MV-4-11 (cell line): ENCODE results near the gene CDKN2D.

Experiments used
- DNase-seq: peaks from one replicate; lab custom pipeline; 2025; lab: John Stamatoyannopoulos, UW

Gene CDKN2D

DNA sequence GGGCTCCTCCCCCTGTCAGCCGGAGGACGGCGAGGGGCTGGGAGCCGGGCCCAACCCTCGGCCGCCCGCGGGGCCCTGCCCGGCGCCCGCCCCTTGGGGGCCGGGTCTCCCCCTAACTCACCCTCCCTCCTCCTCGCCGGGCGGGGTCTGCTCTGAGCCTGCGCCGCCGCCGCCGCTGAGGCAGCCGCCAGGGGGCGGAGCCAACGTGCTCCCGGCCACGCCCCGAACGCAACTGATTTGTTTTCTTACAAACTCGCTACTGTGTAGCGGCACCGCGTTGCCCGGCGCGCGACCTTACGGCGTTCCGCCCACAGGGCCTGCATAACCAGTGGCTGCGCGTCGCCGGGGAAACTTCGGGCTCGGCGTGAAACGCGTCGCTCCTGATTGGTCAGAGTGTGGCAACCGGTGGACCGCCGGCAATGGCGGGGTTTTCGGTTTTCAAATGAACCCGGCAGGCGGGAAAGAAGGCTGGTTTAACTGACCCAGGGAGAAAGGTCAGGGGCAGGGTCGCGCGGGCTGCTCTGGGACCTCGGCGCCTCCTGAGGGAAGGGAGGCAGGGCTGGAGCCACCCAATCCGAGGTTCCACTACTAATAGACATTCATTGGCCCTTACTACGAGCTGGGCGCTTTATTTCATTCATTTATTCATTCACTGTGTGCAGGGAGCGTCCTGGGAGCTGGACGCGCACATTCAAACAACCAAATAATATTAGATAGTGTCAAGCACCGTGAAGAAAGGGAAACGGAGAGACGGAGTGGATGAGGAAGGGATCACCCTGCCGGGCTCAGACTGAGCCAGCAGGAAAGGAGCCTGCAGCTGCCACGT lies at the start of gene CDKN2D:
CDKN2D (minus strand) TSS at position 154 of the 826 bp plus-strand sequence. CDS start 326 bp downstream, outside the sequence.
- peak; percentile 100 for DNase-seq

DNA sequence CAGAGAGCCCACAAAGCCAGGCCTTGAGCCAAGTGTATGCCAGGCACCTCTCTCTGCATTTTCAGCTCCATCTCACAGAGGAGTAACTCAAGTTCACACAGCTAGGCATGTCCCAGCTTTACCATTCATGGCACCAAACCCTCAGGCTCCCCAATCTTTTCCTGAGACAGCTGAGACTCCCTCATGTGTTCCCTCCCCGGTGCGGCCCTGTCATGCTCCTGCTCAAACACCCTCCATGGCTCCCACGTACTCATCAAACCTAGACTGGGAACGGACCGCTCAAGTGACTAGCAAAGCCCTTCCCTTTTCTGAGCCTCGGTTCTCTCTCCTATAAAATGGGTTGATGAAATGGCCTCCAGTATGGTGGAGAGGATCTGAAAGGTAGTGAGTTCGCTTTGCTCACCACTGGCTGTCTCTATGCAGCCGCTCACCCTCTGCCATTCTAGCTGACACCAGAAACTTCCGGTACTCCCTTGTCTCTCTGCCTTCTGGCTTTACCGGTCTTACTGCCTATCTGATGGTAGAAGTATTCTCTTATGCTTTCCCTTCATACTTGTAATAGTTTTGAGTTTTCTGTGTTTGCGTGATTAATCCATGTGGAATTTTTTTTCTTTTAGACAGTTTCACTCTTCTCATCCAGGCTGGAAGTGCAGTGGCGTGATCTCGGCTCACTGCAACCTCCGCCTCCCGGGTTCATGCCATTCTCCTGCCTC lies 48.8 kb upstream of the CDKN2D start:
- no peak for DNase-seq

DNA sequence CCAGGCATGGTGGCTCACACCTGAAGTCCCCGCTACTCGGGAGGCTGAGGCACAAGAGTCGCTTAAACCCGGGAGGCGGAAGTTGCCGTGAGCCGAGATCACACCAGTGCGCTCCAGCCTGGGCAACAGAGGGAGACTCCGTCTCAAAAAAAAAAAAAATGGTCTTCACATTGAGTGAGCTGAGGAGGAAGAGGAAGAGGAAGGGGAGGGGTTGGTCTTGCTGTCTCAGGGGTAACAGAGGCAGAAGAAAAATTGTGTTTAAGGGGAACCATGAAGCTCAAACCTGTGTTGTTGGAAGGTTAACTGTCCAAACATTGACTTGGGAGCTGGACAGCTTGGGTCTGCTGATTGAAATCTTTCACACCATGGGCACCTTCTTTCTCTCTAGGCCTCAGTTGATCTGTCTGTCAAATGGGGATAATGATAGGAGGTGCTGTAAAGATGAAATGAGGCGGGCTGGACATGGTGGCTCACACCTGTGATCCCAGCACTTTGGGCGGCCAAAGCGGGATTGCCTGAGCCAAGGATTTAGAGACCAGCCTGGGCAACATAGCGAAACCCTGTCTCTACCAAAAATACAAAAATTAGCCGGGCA lies 46.7 kb upstream of the CDKN2D start:
- no peak for DNase-seq

DNA sequence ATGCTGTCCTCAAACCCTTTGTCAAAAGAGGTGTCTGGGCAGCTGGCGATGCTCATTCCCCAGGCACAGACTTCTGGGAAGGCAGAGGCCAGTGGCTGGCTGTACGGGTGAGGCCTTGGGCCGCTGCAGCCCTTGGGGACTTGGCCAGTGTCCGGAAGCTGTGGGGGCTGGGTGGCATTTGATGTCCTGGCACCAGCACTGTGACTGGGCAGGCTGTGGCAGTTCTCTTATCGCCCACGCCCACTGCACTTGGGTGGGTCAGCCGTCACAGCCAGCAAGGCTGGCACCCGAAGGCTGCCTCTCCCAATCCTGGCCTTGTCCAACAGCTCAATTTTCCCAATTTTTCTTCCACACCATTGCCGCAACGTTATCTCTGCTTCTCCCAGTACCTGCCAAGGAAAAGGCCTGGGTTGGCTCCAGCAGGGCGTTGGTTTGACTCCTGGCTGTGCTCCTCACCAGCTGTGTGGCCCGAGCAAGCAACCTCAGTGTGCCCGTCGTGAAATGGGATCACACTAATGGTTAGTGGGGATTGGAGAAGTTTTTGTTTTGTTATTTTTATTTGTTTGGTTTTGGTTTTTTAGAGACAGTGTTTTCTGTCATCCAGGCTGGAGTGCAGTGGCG lies 43.8 kb upstream of the CDKN2D start:
- no peak for DNase-seq

DNA sequence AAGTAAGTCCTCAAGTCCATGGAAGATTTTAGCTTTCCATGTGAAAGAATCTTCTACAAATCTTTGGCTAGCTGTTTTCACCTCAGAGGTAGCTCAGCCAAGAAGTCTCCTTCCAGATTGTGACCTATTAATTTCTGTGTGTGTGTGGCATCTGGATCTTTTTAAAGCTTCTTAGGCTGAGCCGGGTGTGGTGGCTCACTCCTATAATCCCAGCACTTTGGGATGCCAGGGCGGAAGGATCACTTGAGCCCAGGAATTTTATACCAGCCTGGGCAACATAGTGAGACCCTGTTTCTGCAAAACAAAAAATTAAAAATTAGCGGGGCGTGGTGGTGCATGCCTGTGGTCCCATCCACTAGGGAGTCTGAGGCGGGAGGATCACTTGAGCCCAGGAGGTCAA lies 43.1 kb upstream of the CDKN2D start:
- no peak for DNase-seq

DNA sequence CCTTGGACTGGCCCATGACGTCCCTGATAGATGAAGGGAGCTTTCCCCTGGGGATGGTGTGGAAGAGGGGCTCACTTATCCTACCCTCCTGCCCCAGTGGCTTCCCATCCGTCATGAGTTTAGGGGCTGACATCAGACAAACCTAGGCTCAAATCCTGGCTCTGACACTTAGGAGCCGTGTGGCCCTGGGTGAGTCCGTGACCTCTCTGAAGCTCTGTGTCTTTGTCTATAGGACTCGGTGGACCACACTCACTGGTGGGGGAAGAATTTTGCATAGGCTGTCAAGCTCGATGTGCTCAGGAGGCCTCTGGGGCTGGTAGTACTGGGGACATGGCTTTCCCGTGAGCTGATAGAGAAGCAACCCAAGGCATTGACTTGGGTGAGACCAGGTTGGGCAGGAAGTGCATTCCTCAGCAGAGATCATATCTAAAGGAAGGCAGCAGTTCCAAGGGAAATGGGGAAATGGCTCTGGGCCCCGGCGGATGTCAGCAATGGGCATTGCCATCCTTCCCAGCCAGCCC lies 35.7 kb upstream of the CDKN2D start:
- DNase-seq: no peak

DNA sequence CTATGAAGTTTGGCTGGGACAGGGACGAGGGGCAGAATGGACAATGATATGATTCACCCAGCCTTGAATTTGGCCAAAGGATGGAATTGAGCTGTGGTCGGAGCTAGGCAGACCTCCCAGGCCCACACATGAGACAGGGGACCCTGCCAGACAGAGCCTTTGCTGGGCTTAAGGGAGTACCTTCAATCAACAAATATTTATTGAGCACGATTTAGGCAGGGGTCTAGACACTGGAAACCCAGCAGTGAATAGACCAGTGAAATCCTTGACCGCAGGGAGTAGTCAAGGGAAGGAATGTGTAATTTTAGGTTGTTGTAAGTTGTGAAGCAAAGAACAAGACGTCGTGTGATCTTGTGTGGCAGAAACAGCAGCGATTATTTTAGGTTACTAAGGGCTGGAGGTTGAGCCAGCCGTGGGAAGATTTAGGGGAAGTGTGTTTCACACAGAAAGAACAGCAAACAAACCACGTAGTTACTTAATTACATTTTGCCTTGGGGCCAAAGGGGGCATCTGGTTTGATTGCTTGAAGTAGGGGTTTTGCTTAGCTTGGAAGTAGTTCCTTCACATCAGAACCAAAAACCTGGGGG lies 35.2 kb upstream of the CDKN2D start:
- peak; percentile 92 for DNase-seq

DNA sequence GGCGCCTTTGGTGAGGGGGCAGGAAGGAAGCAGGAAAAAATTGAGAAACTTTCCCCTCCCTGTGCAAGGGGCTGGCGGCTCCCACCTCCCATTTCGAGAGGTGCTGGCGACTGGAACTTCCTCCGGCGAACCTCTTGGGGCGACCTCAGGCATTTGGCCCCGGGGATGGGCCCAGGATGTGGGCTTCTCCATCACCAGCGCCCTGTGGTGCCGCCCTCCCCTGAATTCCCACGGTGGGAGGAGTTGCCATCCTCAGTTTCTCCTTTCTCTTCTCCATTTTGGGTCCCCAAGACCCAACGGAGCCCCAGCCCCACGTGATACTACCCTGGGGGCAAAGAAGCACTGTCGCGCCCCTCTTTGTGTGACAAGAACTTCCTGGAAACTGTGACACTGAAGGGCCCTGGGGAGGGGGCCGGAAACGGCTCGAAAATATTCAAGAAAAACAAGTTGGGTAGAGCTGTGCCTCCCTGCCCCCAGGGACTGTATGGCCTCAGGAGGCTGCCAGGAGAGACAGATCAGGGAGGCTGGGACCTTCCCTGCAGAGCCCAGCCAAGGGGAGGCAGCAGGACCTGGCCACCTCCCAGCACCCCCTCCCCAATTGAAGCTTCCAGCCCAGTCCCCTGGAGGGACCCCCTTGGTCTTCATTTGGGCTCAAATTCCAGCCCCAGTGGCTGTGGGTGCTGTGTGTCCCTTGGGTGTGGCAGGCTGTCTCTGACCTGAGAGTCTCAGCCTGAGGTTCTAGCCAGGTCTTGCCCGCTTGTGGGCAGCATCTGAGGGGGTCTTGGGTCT lies 34.5 kb upstream of the CDKN2D start:
- DNase-seq: no peak

DNA sequence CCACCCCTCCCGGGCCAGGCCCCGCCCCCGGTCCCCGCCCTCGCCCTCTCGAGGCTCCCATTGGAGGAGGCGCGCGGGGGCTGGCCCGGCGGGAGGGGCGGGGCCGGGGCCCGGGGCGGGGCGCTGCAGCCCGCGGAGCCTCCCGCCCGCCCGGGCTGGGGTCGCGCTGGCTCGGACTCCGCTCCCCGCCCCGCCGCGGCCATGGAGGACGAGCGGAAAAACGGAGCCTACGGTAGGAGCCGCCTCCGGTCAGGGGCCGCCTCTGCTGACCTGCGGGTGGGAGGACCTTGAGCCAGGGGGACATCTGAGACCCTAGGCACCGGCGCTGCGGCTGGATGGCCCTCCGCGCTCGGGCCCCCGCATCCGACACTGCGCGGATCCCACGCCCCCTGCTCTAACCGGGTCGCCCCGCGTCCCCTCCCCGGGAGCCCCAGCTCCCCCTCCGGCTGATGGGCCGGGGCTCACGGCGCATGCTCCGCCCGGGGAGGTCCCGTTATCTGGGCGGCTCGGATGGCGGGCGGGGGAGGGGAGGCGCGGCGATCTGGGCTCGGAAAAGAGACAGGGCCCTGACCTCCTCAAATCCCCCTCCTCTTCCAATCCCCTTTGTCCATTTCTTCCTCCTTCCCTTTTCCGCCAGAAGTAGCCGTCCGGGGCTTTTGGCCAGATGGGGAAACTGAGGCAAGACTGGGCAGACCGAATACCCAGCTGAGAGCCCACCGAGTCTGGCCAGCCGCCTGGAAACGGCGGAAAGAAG lies 33.7 kb upstream of the CDKN2D start:
- peak; percentile 44 for DNase-seq

DNA sequence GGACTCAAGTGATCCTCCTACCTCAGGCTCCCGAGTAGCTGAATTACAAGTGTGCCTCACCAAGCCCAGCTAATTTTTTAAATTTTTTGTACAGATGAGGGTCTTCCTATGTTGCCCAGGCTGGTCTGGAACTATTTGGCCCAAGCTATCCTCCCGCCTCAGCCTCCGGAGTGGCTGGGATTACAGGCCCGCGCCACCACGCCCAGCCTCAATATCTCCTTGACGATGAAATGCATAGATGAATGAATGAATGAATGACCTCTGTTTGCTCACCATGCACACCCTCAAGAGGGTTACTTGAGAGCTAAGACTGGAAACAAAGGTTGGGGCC lies 33.2 kb upstream of the CDKN2D start:
- DNase-seq: no peak

DNA sequence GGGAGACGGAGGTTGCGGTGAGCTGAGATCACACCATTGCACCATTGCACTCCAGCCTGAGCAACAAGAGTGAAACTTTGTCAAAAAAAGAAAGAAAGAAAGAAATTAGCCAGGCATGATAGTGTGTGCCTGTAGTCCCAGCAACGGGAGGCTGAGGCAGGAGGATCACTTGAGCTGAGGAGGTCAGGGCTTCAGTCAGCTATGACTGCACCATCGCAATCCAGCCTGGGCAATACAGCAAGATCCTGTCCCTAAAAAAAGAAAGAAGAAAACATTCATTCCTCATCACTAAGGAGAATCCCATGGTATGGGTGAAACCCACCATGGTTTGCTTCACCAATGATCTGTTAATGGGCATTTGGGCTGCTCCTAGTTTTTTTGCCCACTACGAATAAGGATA lies 31.4 kb upstream of the CDKN2D start:
- no peak for DNase-seq

DNA sequence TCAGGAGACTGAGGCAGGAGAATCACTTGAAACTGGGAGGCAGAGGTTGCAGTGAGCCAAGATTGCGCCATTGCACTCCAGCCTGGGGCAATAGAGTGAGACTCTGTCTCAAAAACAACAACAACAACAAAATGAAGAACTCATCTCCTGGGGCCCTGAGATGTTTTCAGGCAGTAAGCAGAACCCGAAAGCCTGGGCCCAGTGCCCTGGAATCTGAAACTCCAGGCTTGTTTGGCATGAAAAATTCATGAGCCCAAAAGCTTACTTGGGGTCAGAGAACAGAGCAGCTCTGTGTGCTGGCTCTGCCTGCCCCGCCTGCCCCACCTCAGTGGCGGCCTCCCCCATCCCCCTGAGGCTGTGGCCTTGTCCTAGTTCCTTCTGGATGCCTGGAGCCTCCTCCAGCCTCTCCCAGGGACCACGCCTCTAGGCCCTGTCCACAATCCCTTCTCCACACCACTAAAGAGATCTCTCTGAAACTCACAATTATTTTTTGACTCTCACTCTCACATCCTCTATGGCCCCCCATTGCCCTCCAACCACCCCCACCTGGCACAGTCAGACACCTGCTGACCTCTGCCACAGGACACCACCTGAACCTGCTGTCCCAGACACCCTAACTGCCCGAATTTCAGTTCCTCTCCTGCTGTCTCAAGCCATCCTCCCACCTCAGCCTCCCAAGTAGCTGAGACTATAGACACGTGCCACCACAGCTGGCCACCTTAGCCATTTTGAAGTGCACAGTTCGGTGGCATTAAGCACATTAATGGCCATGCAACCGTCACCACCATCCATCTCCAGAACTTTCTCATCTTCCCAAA lies 25.2 kb upstream of the CDKN2D start:
- DNase-seq: no peak

DNA sequence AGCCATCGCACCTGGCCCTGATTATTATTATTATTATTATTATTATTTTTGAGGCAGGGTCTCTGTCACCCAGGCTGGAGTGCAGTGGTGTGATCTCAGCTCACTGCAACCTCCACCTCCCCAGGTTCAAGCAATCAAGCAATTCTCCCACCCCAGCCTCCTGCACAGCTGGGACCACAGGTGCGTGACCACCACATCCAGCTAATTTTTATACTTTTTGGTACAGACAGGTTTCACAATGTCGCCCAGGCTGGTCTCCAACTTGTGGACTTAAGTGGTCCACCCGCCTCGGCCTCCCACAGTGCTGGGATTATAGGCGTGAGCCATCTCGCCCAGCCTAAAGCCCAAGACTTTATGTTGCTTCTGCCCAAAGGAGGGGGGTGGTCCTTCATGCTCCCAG lies 24.4 kb upstream of the CDKN2D start:
- DNase-seq: no peak

DNA sequence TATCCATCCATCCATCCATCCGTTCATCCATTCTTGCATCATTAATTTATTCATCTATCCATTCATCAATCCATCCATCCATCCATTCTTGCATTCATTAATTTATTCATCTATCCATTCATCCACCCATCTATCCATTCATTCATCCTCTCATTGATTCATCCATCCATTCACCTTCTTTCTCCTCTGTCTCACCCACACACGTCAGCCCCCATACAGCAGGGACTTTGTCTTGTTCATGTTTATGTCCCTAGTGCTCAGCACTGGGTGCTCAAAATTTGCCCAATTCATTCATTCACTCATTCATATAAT lies 19.0 kb upstream of the CDKN2D start:
- no peak for DNase-seq

DNA sequence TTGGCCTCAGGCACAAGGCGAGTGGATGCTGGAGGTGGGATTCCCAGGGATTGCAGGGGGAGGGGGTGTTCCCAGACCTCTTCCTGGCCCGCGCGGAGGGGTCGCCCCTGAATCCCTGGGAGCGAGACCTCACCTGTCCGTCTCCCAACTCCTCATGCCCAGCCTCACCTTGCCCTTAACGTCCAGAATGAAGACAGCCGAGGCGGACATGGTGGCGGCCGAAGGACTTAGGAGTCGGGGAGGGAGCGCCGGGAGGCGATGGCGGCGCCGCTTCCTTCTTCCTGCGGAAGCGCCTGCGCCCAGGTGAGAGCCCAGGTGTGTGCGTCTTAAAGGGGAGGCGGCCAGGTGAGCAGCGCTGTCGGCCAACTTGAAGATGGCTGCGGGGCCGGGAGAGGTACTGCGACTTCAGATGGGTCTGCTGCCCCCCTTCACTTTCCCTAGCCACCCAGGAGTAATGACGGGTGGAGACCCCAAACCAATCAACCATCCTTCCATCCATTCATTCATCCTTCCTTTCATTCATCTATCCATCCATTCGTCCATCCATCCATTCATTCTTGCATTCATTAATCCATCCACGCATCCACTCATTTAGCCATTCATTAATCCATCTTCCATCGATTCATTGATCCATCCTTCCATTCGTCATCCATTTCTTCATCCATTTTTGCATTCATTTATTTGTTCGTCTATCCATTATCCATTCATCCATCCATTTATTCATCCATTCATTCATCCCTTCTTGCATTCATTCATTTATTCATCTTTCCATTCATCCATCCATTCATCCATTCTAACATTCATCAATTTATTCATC lies 18.5 kb upstream of the CDKN2D start, which contains the start of gene AP1M2:
AP1M2 (minus strand) TSS at position 291 of the 817 bp plus-strand sequence; CDS start at position 210, 81 bp downstream.
- DNase-seq: no peak

DNA sequence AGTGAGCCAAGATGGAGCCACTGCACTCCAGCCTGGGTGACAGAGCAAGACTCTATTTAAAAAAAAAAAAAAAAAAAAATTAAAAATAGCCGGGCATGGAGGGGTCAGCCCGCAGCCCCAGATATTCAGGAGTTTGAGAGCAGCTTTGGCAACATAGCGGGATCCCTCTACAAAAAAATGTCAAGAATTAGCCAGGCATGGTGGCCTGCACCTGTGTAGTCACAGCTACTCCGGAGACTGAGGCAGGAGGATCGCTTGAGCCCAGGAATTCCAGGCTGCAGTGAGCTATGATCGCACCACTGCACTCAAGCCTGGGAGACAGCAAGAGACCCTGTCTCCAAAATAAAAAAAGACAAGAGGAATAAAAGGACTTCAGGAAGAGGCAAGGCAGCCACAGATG lies 17.6 kb upstream of the CDKN2D start:
- DNase-seq: no peak

DNA sequence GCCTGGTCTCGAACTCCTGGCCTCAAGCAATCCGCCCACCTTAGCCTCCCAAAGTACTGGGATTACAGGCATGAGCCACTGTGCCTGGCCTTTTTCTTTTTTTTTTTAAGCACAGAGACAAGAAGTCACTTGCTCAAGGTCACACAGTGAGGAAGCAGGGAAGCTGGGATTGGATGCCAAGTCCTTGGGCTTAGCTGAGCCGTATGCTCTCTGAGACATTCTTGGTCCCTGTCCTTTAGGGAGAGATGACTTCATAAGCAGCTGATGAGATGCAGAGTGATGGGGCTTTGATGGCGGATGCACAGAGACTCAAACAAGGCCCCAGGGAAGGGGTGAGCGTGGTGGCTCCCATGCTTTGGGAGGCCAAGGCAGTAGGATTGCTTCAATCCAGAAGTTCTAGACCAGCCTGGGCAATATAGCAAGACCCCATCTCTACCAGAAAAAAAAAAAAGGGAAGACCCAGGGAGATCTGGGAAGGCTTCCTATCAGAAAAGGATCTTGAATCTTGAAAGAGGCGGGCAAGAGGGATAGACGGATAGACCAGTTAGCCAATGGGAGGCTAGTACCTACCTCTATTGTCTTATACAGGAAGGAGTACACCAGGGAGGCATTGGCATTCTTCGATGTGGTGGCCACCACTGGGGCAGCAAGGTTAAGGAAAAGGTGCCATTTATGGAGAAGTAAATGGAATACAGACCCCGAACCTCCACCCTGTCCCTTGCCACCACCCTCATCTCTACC lies 14.4 kb upstream of the CDKN2D start:
- no peak for DNase-seq

DNA sequence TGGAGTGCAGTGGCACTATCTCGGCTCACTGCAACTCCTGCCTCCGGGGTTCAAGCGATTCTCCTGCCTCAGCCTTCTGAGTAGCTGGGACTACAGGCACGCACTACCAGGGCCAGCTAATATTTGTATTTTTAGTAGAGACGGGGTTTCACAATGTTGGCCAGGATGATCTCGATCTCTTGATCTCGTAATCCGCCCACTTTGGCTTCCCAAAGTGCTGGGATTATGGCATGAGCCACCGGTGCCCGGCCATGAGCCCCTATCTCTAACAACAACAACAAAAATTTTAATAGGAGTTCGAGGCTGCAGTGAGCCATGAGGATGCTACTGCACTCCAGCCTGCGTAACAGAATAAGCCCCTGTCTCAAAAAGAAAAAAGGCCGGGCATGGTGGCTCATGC lies 13.3 kb upstream of the CDKN2D start:
- DNase-seq: no peak
